Loucy (cell line): ENCODE measurements around the gene CRADD.

ENCODE experiments used
- H2AFZ ChIP-seq: fragments of 200-600 bp; sonication (generic); 2 replicates; pipeline ENCODE4 v1.6.0; 2016; ENCODE audit warnings: antibody characterized with exemption, mild to moderate bottlenecking, low read length, moderate library complexity
- H3F3A ChIP-seq: fragments of 200-600 bp; 2 replicates; pipeline ENCODE4 v1.6.0; 2016; ENCODE audit warnings: antibody characterized with exemption, low read depth, mild to moderate bottlenecking
- H3K27me3 ChIP-seq: fragments of 200-600 bp; sonication (generic); 2 replicates; pipeline ENCODE4 v1.6.1; 2014; ENCODE audit warnings: low read length, mild to moderate bottlenecking; ENCODE audit not compliant: insufficient read depth, poor library complexity, severe bottlenecking
- H3K36me3 ChIP-seq: fragments of 200-600 bp; sonication (generic); 2 replicates; pipeline ENCODE4 v1.6.1; 2016; ENCODE audit warnings: low read length; ENCODE audit not compliant: insufficient read depth
- H3K4me1 ChIP-seq: fragments of 200-600 bp; sonication (generic); 2 replicates; pipeline ENCODE4 v1.5.1; 2014; ENCODE audit warnings: low read length, mild to moderate bottlenecking; ENCODE audit not compliant: insufficient read depth, poor library complexity, severe bottlenecking
- H3K4me2 ChIP-seq: fragments of 200-600 bp; sonication (generic); 2 replicates; pipeline ENCODE4 v1.6.0; 2014; ENCODE audit warnings: antibody characterized with exemption, low read length, low read depth, mild to moderate bottlenecking; ENCODE audit not compliant: poor library complexity, severe bottlenecking
- H3K4me3 ChIP-seq: fragments of 200-600 bp; sonication (generic); 2 replicates; pipeline ENCODE4 v1.5.1; 2014; ENCODE audit warnings: low read length, mild to moderate bottlenecking, mixed read lengths; ENCODE audit not compliant: poor library complexity, severe bottlenecking
- H3K79me2 ChIP-seq: fragments of 200-600 bp; sonication (generic); 2 replicates; pipeline ENCODE4 v1.6.1; 2014; ENCODE audit warnings: low read length; ENCODE audit not compliant: insufficient read depth
- H3K9ac ChIP-seq: fragments of 200-600 bp; sonication (generic); 2 replicates; pipeline ENCODE4 v1.6.0; 2014; ENCODE audit warnings: mild to moderate bottlenecking, low read depth, low read length, moderate library complexity; ENCODE audit not compliant: poor library complexity, severe bottlenecking
- H3K9me2 ChIP-seq: fragments of 200-600 bp; sonication (generic); replicated peaks from 2 replicates; pipeline ENCODE4 v1.6.1; 2016; ENCODE audit warnings: low read depth, low read length, mixed read lengths
- H3K9me3 ChIP-seq: fragments of 200-600 bp; sonication (generic); 2 replicates; pipeline ENCODE4 v1.6.1; 2014; ENCODE audit warnings: mild to moderate bottlenecking, antibody characterized with exemption, low read length, low read depth; ENCODE audit not compliant: insufficient read depth
- H4K20me1 ChIP-seq: fragments of 200-600 bp; sonication (generic); 2 replicates; pipeline ENCODE4 v1.6.0; 2014; ENCODE audit warnings: antibody characterized with exemption, low read length, mild to moderate bottlenecking; ENCODE audit not compliant: insufficient read depth, poor library complexity, severe bottlenecking
- EZH2phosphoT487 ChIP-seq: fragments of 200-600 bp; IDR thresholded peaks from 2 replicates; pipeline ENCODE4 v1.6.1; 2018; ENCODE audit warnings: antibody characterized with exemption, mild to moderate bottlenecking, moderate library complexity, borderline replicate concordance
- TF ChIP-seq, protein P1 (sequence below): fragments of 200-600 bp; sonication (generic); conservative IDR thresholded peaks from 2 replicates; pipeline ENCODE4 v1.5.1; 2014; ENCODE audit warnings: mild to moderate bottlenecking, antibody characterized with exemption, low read length

The CRADD gene

GRCh38 chr12:93748672-93749383 lies 71.7 kb downstream of the CRADD start:
- H2AFZ ChIP-seq, result no peak overlapping the region
- TF ChIP-seq EZH2phosphoT487, result no peak
- TF ChIP-seq, protein P1, sequence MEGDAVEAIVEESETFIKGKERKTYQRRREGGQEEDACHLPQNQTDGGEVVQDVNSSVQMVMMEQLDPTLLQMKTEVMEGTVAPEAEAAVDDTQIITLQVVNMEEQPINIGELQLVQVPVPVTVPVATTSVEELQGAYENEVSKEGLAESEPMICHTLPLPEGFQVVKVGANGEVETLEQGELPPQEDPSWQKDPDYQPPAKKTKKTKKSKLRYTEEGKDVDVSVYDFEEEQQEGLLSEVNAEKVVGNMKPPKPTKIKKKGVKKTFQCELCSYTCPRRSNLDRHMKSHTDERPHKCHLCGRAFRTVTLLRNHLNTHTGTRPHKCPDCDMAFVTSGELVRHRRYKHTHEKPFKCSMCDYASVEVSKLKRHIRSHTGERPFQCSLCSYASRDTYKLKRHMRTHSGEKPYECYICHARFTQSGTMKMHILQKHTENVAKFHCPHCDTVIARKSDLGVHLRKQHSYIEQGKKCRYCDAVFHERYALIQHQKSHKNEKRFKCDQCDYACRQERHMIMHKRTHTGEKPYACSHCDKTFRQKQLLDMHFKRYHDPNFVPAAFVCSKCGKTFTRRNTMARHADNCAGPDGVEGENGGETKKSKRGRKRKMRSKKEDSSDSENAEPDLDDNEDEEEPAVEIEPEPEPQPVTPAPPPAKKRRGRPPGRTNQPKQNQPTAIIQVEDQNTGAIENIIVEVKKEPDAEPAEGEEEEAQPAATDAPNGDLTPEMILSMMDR, result no peak
- no peaks in the 10 kb centered on the region for H3K79me2 ChIP-seq
- no peaks in the 10 kb centered on the region for H3K4me1 ChIP-seq
- no peak overlapping the region for H3K4me2 ChIP-seq
- no peaks in the 10 kb centered on the region for H3K9me2 ChIP-seq
- no peak overlapping the region for H3K4me3 ChIP-seq
- H3K27me3 ChIP-seq, result no peaks in the 10 kb centered on the region
- H3K9me3 ChIP-seq, result peaks cover 11% of the 10 kb centered on the region; the same call in 1 of the 2 replicates
- H3K36me3 ChIP-seq, result no peaks in the 10 kb centered on the region
- H4K20me1 ChIP-seq, result no peaks in the 10 kb centered on the region
- no peaks in the 10 kb centered on the region for H3F3A ChIP-seq
- H3K9ac ChIP-seq, result no peak overlapping the region

DNA sequence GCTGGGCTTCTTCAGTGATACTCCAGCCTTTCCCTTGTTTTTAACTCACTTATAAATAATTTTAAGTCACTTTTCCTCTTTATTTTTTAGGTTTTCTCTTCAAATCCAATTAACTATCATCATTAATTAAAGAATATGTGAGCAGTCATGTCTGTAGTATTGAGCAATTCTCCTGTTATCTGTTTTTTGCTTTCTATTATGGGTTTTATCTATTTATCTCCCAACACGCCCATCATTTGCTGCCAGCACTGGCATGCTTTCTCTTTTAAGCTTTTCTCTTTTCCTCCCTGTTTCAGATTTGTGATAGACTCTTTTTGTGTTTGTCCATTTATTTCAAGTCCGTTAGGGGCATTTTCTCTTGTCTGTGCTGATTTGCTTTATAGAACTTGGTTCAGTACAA lies 72.3 kb downstream of the CRADD start:
- H3K9me3 ChIP-seq, result peaks cover 18% of the 10 kb centered on the region; the same call in 1 of the 2 replicates
- no peaks in the 10 kb centered on the region for H3K4me1 ChIP-seq
- H3K79me2 ChIP-seq, result no peaks in the 10 kb centered on the region
- H2AFZ ChIP-seq, result no peak overlapping the region
- H3K27me3 ChIP-seq, result no peaks in the 10 kb centered on the region
- no peak for TF ChIP-seq EZH2phosphoT487
- TF ChIP-seq, protein P1, result no peak
- H3F3A ChIP-seq, result no peaks in the 10 kb centered on the region
- no peak overlapping the region for H3K9ac ChIP-seq
- H4K20me1 ChIP-seq, result no peaks in the 10 kb centered on the region
- H3K4me3 ChIP-seq, result no peak overlapping the region
- H3K36me3 ChIP-seq, result no peaks in the 10 kb centered on the region
- no peak overlapping the region for H3K4me2 ChIP-seq
- H3K9me2 ChIP-seq, result no peaks in the 10 kb centered on the region

GRCh38 chr12:93750056-93750455 lies 72.9 kb downstream of the CRADD start:
- TF ChIP-seq, protein P1, result no peak
- no peak for TF ChIP-seq EZH2phosphoT487
- Histone ChIP-seq H3K9me2 (no peaks in the 10 kb centered on the region), H2AFZ (no peak overlapping the region), H3F3A (no peaks in the 10 kb centered on the region), H3K4me3 (no peak overlapping the region), H3K9ac (no peak overlapping the region), H3K9me3 (peaks cover 18% of the 10 kb centered on the region; the same call in 1 of the 2 replicates), H3K79me2 (no peaks in the 10 kb centered on the region), H3K4me1 (no peaks in the 10 kb centered on the region), H4K20me1 (no peaks in the 10 kb centered on the region), H3K27me3 (no peaks in the 10 kb centered on the region), H3K36me3 (no peaks in the 10 kb centered on the region), H3K4me2 (no peak overlapping the region)
